LNCaP clone FGC (cell line): Measurements from ENCODE around the gene TCIRG1.
A peak's percentile ranks its signal among the peaks of the same experiment; 100 is the strongest.

Experiments used
- DNase-seq: peaks from one replicate; pipeline ENCODE4 v3.0.0-alpha.2; 2011; ENCODE audit warnings: low read depth
- H3K4me3 ChIP-seq: 2 replicates; pipeline ENCODE4 v1.5.1; 2011; ENCODE audit warnings: mild to moderate bottlenecking, low read depth, low read length, control low read depth
- TF ChIP-seq, protein P1 (sequence below): IDR thresholded peaks from 2 replicates; pipeline ENCODE4 v1.5.1; 2012; ENCODE audit warnings: mild to moderate bottlenecking; ENCODE audit not compliant: control insufficient read depth, insufficient read depth; ENCODE audit errors: extremely low read depth

TCIRG1 gene

DNA sequence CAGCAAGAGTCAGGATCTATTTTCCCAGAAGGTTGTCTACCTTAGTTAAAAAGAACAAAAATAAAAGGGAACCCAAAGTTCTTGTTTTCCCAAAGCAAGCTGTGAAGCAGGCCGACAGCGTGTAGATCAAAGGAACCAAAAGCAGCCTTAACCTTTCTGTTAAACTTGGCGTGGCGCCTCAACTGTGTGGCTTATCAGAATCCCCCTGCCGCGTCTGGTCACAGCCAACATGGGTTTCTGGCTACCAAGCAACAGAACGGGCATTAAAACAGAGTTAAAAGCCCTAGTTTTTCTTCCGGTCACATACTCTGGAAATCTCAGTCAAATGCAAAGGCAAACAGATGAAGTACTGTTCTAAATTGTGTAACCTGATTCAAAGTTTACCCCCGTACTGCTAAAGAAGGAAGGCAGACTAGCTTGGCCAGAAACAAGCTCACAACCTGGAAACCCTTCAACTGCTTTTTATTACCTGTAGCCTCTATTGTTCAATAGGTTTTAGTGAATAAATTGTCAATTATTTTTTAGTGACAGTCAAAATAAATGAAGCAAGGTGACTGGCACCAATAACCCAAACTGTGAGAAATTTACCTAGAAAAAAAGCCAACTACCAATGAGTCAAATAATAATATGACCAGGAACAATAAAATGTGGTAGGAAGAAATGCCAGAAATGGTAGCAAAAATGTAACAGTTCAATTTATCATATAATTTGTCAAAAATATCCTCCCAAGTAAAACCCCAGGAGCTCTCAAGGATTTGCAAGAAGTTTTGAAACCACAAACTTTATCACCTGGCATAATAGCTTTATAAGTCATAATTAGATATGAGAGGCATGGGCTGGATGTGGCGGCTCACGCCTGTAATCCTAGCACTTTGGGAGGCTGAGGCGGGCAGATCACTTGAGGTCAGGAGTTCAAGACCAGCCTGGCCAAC lies 60.9 kb downstream of the TCIRG1 start:
- TF ChIP-seq, protein P1, sequence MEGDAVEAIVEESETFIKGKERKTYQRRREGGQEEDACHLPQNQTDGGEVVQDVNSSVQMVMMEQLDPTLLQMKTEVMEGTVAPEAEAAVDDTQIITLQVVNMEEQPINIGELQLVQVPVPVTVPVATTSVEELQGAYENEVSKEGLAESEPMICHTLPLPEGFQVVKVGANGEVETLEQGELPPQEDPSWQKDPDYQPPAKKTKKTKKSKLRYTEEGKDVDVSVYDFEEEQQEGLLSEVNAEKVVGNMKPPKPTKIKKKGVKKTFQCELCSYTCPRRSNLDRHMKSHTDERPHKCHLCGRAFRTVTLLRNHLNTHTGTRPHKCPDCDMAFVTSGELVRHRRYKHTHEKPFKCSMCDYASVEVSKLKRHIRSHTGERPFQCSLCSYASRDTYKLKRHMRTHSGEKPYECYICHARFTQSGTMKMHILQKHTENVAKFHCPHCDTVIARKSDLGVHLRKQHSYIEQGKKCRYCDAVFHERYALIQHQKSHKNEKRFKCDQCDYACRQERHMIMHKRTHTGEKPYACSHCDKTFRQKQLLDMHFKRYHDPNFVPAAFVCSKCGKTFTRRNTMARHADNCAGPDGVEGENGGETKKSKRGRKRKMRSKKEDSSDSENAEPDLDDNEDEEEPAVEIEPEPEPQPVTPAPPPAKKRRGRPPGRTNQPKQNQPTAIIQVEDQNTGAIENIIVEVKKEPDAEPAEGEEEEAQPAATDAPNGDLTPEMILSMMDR: no peak
- peak overlapping the region; percentile 43 for H3K4me3 ChIP-seq
- DNase-seq: peak; percentile 46
